Ovary (tissue), 3 donors: ENCODE measurements around the gene MRM2.
"Not testable (repeated sequence)": the region's sequence is repeated elsewhere in the genome, so short reads cannot be mapped to it uniquely, and the experiment has no call there.

ENCODE experiments used
- CTCF ChIP-seq, 3 donors: fragments of 450-650 bp in 2 of 3; fragments of 200-600 bp in 1 of 3; IDR thresholded peaks; one replicate each; pipeline versions ENCODE4 v1.5.1 to v1.8.0; 2016 to 2022; ENCODE audit warnings: antibody characterized with exemption in 3 of 3, mild to moderate bottlenecking in 1 of 3
- POLR2A ChIP-seq: fragments of 450-650 bp; IDR thresholded peaks from one replicate; pipeline ENCODE4 v1.6.1; 2017; ENCODE audit warnings: antibody characterized with exemption, mild to moderate bottlenecking, moderate library complexity
- donor health status: DM: no; HTN: no; CAD: no.

- not testable (repeated sequence) for TF ChIP-seq POLR2A; CTCF (IDR thresholded peaks at IDR 0.05)
Observed at GRCh38 chr7:2269089-2269990, 27.3 kb upstream of the MRM2 start.
